DOHH2 (cell line): ENCODE data around the gene TRIM43B.
"Not testable (repeated sequence)": the region's sequence is repeated elsewhere in the genome, so short reads cannot be mapped to it uniquely, and the experiment has no call there.

Experiments
- EZH2phosphoT487 ChIP-seq: fragments of 200-600 bp; sonication (generic); IDR thresholded peaks from 2 replicates; pipeline ENCODE4 v1.6.1; 2017; ENCODE audit warnings: borderline replicate concordance, mild to moderate bottlenecking, antibody characterized with exemption, low read length, moderate library complexity, mixed read lengths
- TF ChIP-seq, protein P1 (sequence below): fragments of 200-600 bp; sonication (generic); IDR thresholded peaks from one replicate; pipeline ENCODE4 v1.5.1; 2014; ENCODE audit warnings: antibody characterized with exemption, mild to moderate bottlenecking, low read depth, low read length; ENCODE audit not compliant: poor library complexity, severe bottlenecking

DNA sequence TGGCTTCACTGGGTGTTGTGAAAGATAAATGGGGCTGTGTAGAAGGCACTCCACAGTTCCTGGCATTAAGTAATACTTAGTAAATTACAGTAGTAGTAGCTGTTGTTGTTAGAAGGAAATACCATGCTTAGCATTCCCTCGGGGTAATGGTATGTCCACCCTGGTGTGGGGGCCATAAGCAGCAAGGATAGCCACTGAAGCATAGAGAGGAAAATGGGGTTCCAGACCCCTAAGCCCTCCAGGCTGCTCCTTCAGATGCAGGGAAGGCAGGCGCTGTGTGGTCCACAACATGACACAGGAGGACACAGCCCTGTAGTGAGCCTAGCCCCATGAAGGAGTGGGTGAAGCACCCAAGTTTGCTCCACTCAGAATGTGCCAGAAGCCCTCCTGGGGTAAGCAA lies 50.6 kb downstream of the TRIM43B start:
- TF ChIP-seq EZH2phosphoT487 = not testable (repeated sequence)
- TF ChIP-seq, protein P1, sequence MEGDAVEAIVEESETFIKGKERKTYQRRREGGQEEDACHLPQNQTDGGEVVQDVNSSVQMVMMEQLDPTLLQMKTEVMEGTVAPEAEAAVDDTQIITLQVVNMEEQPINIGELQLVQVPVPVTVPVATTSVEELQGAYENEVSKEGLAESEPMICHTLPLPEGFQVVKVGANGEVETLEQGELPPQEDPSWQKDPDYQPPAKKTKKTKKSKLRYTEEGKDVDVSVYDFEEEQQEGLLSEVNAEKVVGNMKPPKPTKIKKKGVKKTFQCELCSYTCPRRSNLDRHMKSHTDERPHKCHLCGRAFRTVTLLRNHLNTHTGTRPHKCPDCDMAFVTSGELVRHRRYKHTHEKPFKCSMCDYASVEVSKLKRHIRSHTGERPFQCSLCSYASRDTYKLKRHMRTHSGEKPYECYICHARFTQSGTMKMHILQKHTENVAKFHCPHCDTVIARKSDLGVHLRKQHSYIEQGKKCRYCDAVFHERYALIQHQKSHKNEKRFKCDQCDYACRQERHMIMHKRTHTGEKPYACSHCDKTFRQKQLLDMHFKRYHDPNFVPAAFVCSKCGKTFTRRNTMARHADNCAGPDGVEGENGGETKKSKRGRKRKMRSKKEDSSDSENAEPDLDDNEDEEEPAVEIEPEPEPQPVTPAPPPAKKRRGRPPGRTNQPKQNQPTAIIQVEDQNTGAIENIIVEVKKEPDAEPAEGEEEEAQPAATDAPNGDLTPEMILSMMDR = not testable (repeated sequence)
